Stimulated activated effector memory CD8-positive, alpha-beta T cell treated with anti-CD3 and anti-CD28 coated beads, Interleukin-12 subunit alpha, Interleukin-12 subunit beta, amount 100 ng/mL, for 72 hours (primary cell): ENCODE data around the gene COMMD6.
A peak's percentile ranks its signal among the peaks of the same experiment; 100 is the strongest.

Experiments used
- ATAC-seq: fragments of 150-1000 bp; cut with Tn5 transposase; 2 replicates; pipeline ENCODE4 v1.10.0; 2021
- DNase-seq, 2 donors: peaks; one replicate each; pipeline ENCODE4 v3.0.0; 2021 to 2022; ENCODE audit warnings: low spot score in 2 of 2
- H3K27ac Mint-ChIP-seq: one replicate; pipeline ENCODE4 v1.8.0; 2022; ENCODE audit warnings: mild to moderate bottlenecking, mixed read lengths
- H3K36me3 Mint-ChIP-seq: one replicate; pipeline ENCODE4 v1.8.0; 2022; ENCODE audit warnings: mild to moderate bottlenecking, mixed read lengths
- H3K4me1 Mint-ChIP-seq: one replicate; pipeline ENCODE4 v1.8.0; 2022; ENCODE audit warnings: mixed read lengths
- H3K4me3 Mint-ChIP-seq: one replicate; pipeline ENCODE4 v1.8.0; 2022; ENCODE audit warnings: mild to moderate bottlenecking, mixed read lengths
- H3K9me3 Mint-ChIP-seq: one replicate; pipeline ENCODE4 v1.8.0; 2022; ENCODE audit warnings: mixed read lengths

The COMMD6 gene

GRCh38 chr13:75537401-75538365 is at the start of gene COMMD6:
COMMD6 (minus strand) TSS chr13:75537841; CDS start chr13:75537805, 36 bp downstream.
- peak within 1 kb of the TSS; percentile 96 for H3K4me3 Mint-ChIP-seq
- H3K4me1 Mint-ChIP-seq, result peaks cover 32% of the 10 kb centered on the region
- DNase-seq, result peak; percentile 59 to 84
- peaks cover 38% of the 10 kb centered on the region for H3K36me3 Mint-ChIP-seq
- peak; percentile 94 for ATAC-seq
- peak within 1 kb of the TSS; percentile 96 for H3K27ac Mint-ChIP-seq
- no peaks in the 10 kb centered on the region for H3K9me3 Mint-ChIP-seq

GRCh38 chr13:75585153-75585552 is 47.5 kb upstream of the COMMD6 start:
- Mint-ChIP-seq H3K27ac (no peak overlapping the region), H3K4me3 (no peak overlapping the region), H3K4me1 (no peaks in the 10 kb centered on the region), H3K36me3 (peaks cover 16% of the 10 kb centered on the region), H3K9me3 (peaks cover 2% of the 10 kb centered on the region)
- ATAC-seq (no peak), DNase-seq (no peak)

- Mint-ChIP-seq H3K4me1 (no peaks in the 10 kb centered on the region), H3K36me3 (peaks cover 7% of the 10 kb centered on the region), H3K9me3 (no peaks in the 10 kb centered on the region), H3K27ac (no peak overlapping the region), H3K4me3 (no peak overlapping the region)
- DNase-seq, result no peak
- ATAC-seq, result no peak
These were observed 45.5 kb upstream of the COMMD6 start for GRCh38 chr13:75583091-75583490.

GRCh38 chr13:75581874-75582640 is 44.4 kb upstream of the COMMD6 start:
- H3K27ac Mint-ChIP-seq, result no peak overlapping the region
- no peaks in the 10 kb centered on the region for H3K4me1 Mint-ChIP-seq
- ATAC-seq, result no peak
- DNase-seq, result no peak
- H3K9me3 Mint-ChIP-seq, result no peaks in the 10 kb centered on the region
- no peak overlapping the region for H3K4me3 Mint-ChIP-seq
- peaks cover 5% of the 10 kb centered on the region for H3K36me3 Mint-ChIP-seq

DNA sequence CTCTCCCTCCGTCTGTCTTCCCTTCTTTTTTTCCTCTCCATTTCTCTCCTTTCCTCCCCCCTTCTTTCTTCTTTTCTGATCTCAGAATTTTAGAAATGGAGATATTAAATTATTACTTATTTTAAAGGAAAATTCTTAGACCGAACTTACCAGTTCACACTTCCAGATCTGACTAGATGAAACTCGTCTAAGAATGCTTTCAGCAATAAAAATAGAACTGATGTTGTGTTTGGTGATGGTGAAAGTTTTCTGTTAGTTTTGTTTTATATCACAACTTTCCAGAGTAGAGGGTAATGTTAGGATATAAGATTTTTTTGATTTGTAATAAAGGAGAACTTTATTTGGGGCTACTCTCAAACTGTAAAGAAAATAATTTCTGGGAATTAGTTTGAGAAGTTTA is 41.9 kb upstream of the COMMD6 start:
- Mint-ChIP-seq H3K4me3 (no peak overlapping the region), H3K9me3 (no peaks in the 10 kb centered on the region), H3K4me1 (no peaks in the 10 kb centered on the region), H3K36me3 (peaks cover 17% of the 10 kb centered on the region), H3K27ac (no peak overlapping the region)
- ATAC-seq (no peak), DNase-seq (no peak)

DNA sequence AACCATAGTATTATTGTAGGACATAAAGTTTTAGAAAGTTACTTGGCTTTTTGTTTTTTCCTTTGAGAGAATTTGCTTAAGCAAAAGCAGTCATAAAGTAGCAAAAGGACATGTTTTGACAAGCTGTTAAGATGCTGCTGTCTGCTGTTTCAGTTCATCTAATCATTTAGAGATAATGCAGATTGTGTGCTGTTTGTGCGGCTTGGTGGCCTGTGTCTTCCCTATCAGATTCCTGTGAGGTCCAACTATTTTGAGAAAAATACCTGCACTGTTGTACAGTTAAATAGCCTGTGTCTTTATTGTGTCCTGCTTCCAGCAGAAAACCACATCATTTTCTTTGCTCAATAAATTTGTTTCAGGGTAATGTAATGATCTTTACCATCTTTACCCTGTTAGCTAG is 31.9 kb upstream of the COMMD6 start:
- DNase-seq (no peak), ATAC-seq (no peak)
- Mint-ChIP-seq H3K9me3 (no peaks in the 10 kb centered on the region), H3K36me3 (peaks cover 91% of the 10 kb centered on the region), H3K4me3 (no peak overlapping the region), H3K27ac (no peak overlapping the region), H3K4me1 (no peaks in the 10 kb centered on the region)

- ATAC-seq, result no peak
- Mint-ChIP-seq H3K4me3 (no peak overlapping the region), H3K36me3 (peaks cover 82% of the 10 kb centered on the region), H3K4me1 (no peaks in the 10 kb centered on the region), H3K9me3 (no peaks in the 10 kb centered on the region), H3K27ac (no peak overlapping the region)
- DNase-seq, result no peak
These were observed 29.0 kb upstream of the COMMD6 start for GRCh38 chr13:75566658-75567057.

- Mint-ChIP-seq H3K4me3 (no peak overlapping the region), H3K4me1 (peaks cover 27% of the 10 kb centered on the region), H3K36me3 (peaks cover 38% of the 10 kb centered on the region), H3K27ac (no peak overlapping the region), H3K9me3 (no peaks in the 10 kb centered on the region)
- DNase-seq (no peak), ATAC-seq (no peak)
These were observed 20.7 kb upstream of the COMMD6 start for GRCh38 chr13:75558145-75558840.

GRCh38 chr13:75556961-75557360 is 19.3 kb upstream of the COMMD6 start:
- peak overlapping the region; percentile 48 for H3K27ac Mint-ChIP-seq
- peaks cover 28% of the 10 kb centered on the region for H3K4me1 Mint-ChIP-seq
- ATAC-seq, result no peak
- no peak for DNase-seq
- no peak overlapping the region for H3K4me3 Mint-ChIP-seq
- H3K36me3 Mint-ChIP-seq, result peaks cover 31% of the 10 kb centered on the region
- no peaks in the 10 kb centered on the region for H3K9me3 Mint-ChIP-seq

DNA sequence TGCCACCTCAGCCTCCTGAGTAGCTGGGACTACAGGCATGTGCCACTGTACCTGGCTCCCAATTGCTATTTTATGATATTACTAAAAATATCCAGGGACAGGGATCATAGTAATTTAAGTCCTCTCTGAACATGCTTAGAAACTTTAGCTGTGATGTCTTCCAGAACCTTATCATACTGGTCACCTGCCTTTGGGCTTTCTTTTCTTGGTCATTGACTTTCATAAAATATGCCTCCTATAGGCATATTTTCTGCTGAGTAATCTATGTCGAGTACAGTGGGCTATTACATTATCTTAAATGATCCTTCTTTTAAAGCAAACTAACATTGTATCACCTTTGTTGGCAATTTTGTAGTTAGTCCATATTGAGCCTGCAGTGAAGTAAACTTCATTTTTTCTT is 18.2 kb upstream of the COMMD6 start:
- peaks cover 30% of the 10 kb centered on the region for H3K4me1 Mint-ChIP-seq
- H3K4me3 Mint-ChIP-seq, result no peak overlapping the region
- H3K9me3 Mint-ChIP-seq, result no peaks in the 10 kb centered on the region

DNA sequence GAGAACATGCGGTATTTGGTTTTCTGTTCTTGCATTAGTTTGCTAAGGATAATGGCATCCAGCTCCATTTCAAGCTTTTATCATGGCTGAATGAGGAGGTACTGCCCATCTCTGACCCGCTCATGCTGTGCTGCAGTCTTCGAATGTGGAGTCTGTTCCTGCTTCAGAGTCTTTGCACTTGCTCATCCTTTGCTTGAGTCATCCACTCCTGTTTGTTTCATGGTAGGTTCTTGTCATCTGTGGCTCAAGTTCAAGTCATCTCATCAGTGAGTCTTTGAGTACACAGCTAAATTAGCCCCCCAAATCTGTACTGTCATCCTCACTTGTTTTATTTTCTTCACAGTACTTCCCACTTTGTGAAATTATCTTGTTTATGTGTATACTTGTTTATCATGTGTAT is 17.3 kb upstream of the COMMD6 start:
- Mint-ChIP-seq H3K4me1 (peaks cover 39% of the 10 kb centered on the region), H3K36me3 (peaks cover 26% of the 10 kb centered on the region), H3K4me3 (no peak overlapping the region), H3K27ac (no peak overlapping the region), H3K9me3 (no peaks in the 10 kb centered on the region)
- ATAC-seq (peak; percentile 92), DNase-seq (no peak)

More for the DNA sequence above, 18.2 kb upstream of the COMMD6 start:
- ATAC-seq (no peak), DNase-seq (no peak)
- Mint-ChIP-seq H3K27ac (no peak overlapping the region), H3K36me3 (peaks cover 25% of the 10 kb centered on the region)

DNA sequence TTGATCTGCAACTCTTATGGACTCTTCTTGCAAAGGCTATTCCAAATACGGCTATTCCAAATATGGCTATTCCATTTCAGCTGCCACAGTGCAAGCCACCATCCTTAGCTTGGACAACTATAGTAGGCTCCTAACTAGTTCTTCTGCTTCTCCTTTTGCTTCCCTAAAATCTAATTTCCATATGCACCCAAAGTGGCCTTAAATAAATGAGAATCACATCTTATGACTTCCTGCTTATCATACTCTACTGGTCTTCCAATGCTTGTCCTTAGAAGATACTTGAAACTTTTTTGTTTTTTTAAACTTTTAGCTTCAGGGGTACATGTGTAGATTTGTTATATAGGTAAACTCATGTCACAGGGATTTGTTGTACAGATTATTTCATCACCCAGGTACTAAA is 16.8 kb upstream of the COMMD6 start:
- Mint-ChIP-seq H3K27ac (no peak overlapping the region), H3K4me3 (no peak overlapping the region), H3K36me3 (peaks cover 31% of the 10 kb centered on the region), H3K9me3 (no peaks in the 10 kb centered on the region), H3K4me1 (peaks cover 39% of the 10 kb centered on the region)
- DNase-seq (no peak), ATAC-seq (no peak)

DNA sequence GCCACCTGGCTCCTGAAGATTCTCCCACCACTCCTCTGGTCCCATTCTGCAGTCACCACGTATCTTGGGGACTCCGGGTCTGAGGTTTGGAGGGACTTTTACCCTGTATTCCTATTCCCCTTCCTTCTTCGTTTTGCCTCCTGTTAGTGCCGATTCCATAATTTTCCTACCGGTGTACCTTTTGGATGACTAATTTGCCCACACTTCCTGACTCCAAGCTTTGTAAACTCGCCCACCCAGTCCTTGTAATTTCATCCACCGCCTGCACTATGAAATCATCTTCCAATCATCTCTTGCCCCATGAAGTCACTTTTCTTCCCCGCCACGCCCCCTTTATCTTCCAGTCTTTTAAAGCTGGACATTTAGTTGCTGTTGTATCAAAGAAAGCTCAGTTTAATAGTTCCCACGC is 12.5 kb upstream of the COMMD6 start:
- Mint-ChIP-seq H3K4me3 (peak overlapping the region; percentile 81), H3K27ac (peak overlapping the region; percentile 99), H3K4me1 (peaks cover 39% of the 10 kb centered on the region), H3K36me3 (peaks cover 26% of the 10 kb centered on the region), H3K9me3 (no peaks in the 10 kb centered on the region)
- ATAC-seq (peak; percentile 5), DNase-seq (peak in 1 of 2 donors; percentile 53)

- DNase-seq (peak; percentile 97 to 98), ATAC-seq (peak; percentile 96)
- H3K36me3 Mint-ChIP-seq, result peaks cover 19% of the 10 kb centered on the region
- H3K9me3 Mint-ChIP-seq, result no peaks in the 10 kb centered on the region
- peak within 1 kb of the TSS; percentile 81 for H3K4me3 Mint-ChIP-seq
- H3K4me1 Mint-ChIP-seq, result peaks cover 32% of the 10 kb centered on the region
- H3K27ac Mint-ChIP-seq, result peak within 1 kb of the TSS; percentile 99
These were observed 11.9 kb upstream of the COMMD6 start, which contains the start of gene UCHL3 for GRCh38 chr13:75549262-75550158. UCHL3 (plus strand) TSS chr13:75549791; CDS start chr13:75549821, 30 bp downstream.
